Parathyroid adenoma (tissue), 2 donors: Measurements from ENCODE around the gene LCORL.
"Not testable (repeated sequence)": the region's sequence is repeated elsewhere in the genome, so short reads cannot be mapped to it uniquely, and the experiment has no call there.

Experiments
- H2AFZ ChIP-seq: fragments of 300-600 bp; sonication (generic); one replicate; pipeline ENCODE4 v1.7.0; 2017; ENCODE audit warnings: antibody characterized with exemption, mild to moderate bottlenecking
- H3K27ac ChIP-seq: fragments of 300-600 bp; sonication (generic); one replicate; pipeline ENCODE4 v1.7.0; 2017
- H3K27me3 ChIP-seq: fragments of 300-600 bp; sonication (generic); one replicate; pipeline ENCODE4 v1.7.0; 2017; ENCODE audit warnings: low read length; ENCODE audit not compliant: control insufficient read depth, insufficient read depth
- H3K36me3 ChIP-seq: fragments of 300-600 bp; sonication (generic); one replicate; pipeline ENCODE4 v1.7.0; 2017; ENCODE audit warnings: low read length; ENCODE audit not compliant: control insufficient read depth, insufficient read depth
- H3K4me1 ChIP-seq: fragments of 300-600 bp; sonication (generic); one replicate; pipeline ENCODE4 v1.7.0; 2017; ENCODE audit warnings: control low read depth
- H3K4me2 ChIP-seq: fragments of 300-600 bp; sonication (generic); one replicate; pipeline ENCODE4 v1.7.0; 2017; ENCODE audit warnings: low read length
- H3K4me3 ChIP-seq: fragments of 300-600 bp; sonication (generic); one replicate; pipeline ENCODE4 v1.7.0; 2017; ENCODE audit warnings: low read depth, low read length
- H3K79me2 ChIP-seq: fragments of 300-600 bp; sonication (generic); one replicate; pipeline ENCODE4 v1.7.0; 2017; ENCODE audit warnings: control low read depth
- H3K9ac ChIP-seq: fragments of 300-600 bp; sonication (generic); one replicate; pipeline ENCODE4 v1.7.0; 2017; ENCODE audit warnings: mild to moderate bottlenecking
- H3K9me3 ChIP-seq: fragments of 300-600 bp; sonication (generic); one replicate; pipeline ENCODE4 v1.7.0; 2017; ENCODE audit warnings: low read length; ENCODE audit not compliant: control insufficient read depth
- CTCF ChIP-seq: fragments of 300-600 bp; sonication (generic); IDR thresholded peaks from one replicate; pipeline ENCODE4 v1.7.0; 2017; ENCODE audit warnings: antibody characterized with exemption, mild to moderate bottlenecking
- donor health status: primary hyperparathyroidism.

The LCORL gene

GRCh38 chr4:17851959-17852358, 169.6 kb downstream of the LCORL start:
- Histone ChIP-seq H3K4me3 (no peak overlapping the region), H3K9me3 (no peaks in the 10 kb centered on the region), H3K4me2 (no peak overlapping the region), H3K27ac (no peak overlapping the region), H3K27me3 (no peaks in the 10 kb centered on the region), H3K79me2 (no peaks in the 10 kb centered on the region), H3K36me3 (no peaks in the 10 kb centered on the region), H2AFZ (no peak overlapping the region), H3K9ac (no peak overlapping the region), H3K4me1 (no peaks in the 10 kb centered on the region)
- no peak for TF ChIP-seq CTCF

GRCh38 chr4:17850295-17850694, 171.3 kb downstream of the LCORL start:
- H3K4me1 ChIP-seq, H3K9ac ChIP-seq, H3K79me2 ChIP-seq, H3K27me3 ChIP-seq, H3K4me3 ChIP-seq, H3K27ac ChIP-seq, H3K9me3 ChIP-seq, H3K36me3 ChIP-seq, H2AFZ ChIP-seq, H3K4me2 ChIP-seq: not testable (repeated sequence)

- no peak overlapping the region for H3K4me2 ChIP-seq
- H3K9me3 ChIP-seq: no peaks in the 10 kb centered on the region
- no peaks in the 10 kb centered on the region for H3K27me3 ChIP-seq
- no peaks in the 10 kb centered on the region for H3K36me3 ChIP-seq
- H3K9ac ChIP-seq: no peak overlapping the region
- no peak overlapping the region for H3K4me3 ChIP-seq
- H3K4me1 ChIP-seq: no peaks in the 10 kb centered on the region
- no peak overlapping the region for H2AFZ ChIP-seq
- no peak overlapping the region for H3K27ac ChIP-seq
- no peak for TF ChIP-seq CTCF
- H3K79me2 ChIP-seq: no peaks in the 10 kb centered on the region
These were observed 175.3 kb downstream of the LCORL start for GRCh38 chr4:17846266-17846665.

- no peak overlapping the region for H2AFZ ChIP-seq
- H3K9me3 ChIP-seq: no peaks in the 10 kb centered on the region
- TF ChIP-seq CTCF: no peak
- H3K4me1 ChIP-seq: no peaks in the 10 kb centered on the region
- no peak overlapping the region for H3K4me2 ChIP-seq
- H3K79me2 ChIP-seq: no peaks in the 10 kb centered on the region
- no peaks in the 10 kb centered on the region for H3K27me3 ChIP-seq
- no peaks in the 10 kb centered on the region for H3K36me3 ChIP-seq
- no peak overlapping the region for H3K27ac ChIP-seq
- no peak overlapping the region for H3K4me3 ChIP-seq
- H3K9ac ChIP-seq: no peak overlapping the region
These were observed 197.5 kb downstream of the LCORL start for GRCh38 chr4:17823871-17824669.

- H2AFZ ChIP-seq: no peak overlapping the region
- no peak overlapping the region for H3K9ac ChIP-seq
- peak; percentile 49 for TF ChIP-seq CTCF
- H3K9me3 ChIP-seq: no peaks in the 10 kb centered on the region
- H3K27me3 ChIP-seq: no peaks in the 10 kb centered on the region
- H3K36me3 ChIP-seq: no peaks in the 10 kb centered on the region
- no peak overlapping the region for H3K27ac ChIP-seq
- H3K4me1 ChIP-seq: no peaks in the 10 kb centered on the region
- H3K4me3 ChIP-seq: no peak overlapping the region
- H3K4me2 ChIP-seq: no peak overlapping the region
- no peaks in the 10 kb centered on the region for H3K79me2 ChIP-seq
These were observed 204.5 kb downstream of the LCORL start for GRCh38 chr4:17817027-17817426.
